OCI-LY7 (cell line): Measurements from ENCODE around the gene CIART.

ENCODE experiments used
- EZH2phosphoT487 ChIP-seq: fragments of 200-600 bp; sonication (generic); IDR thresholded peaks from 2 replicates; pipeline ENCODE4 v1.6.1; 2018; ENCODE audit warnings: low read depth, borderline replicate concordance, mild to moderate bottlenecking, mixed run types, antibody characterized with exemption, low read length, moderate library complexity, mixed read lengths
- TF ChIP-seq, protein P1 (sequence below): fragments of 200-600 bp; sonication (generic); conservative IDR thresholded peaks from 2 replicates; pipeline ENCODE4 v1.5.1; 2014; ENCODE audit warnings: mild to moderate bottlenecking, antibody characterized with exemption, low read length, moderate library complexity, mixed read lengths

- TF ChIP-seq, protein P1, sequence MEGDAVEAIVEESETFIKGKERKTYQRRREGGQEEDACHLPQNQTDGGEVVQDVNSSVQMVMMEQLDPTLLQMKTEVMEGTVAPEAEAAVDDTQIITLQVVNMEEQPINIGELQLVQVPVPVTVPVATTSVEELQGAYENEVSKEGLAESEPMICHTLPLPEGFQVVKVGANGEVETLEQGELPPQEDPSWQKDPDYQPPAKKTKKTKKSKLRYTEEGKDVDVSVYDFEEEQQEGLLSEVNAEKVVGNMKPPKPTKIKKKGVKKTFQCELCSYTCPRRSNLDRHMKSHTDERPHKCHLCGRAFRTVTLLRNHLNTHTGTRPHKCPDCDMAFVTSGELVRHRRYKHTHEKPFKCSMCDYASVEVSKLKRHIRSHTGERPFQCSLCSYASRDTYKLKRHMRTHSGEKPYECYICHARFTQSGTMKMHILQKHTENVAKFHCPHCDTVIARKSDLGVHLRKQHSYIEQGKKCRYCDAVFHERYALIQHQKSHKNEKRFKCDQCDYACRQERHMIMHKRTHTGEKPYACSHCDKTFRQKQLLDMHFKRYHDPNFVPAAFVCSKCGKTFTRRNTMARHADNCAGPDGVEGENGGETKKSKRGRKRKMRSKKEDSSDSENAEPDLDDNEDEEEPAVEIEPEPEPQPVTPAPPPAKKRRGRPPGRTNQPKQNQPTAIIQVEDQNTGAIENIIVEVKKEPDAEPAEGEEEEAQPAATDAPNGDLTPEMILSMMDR = no peak
- TF ChIP-seq EZH2phosphoT487 = no peak
These were observed 11.3 kb downstream of the CIART start, which contains the start of gene MRPS21 for GRCh38 chr1:150293433-150294253.
